ENCODE measurements around the gene ANKRD27. TPM values are rescaled to one million over a fixed set of nuclear protein-coding genes. Genes with fewer than 3 reads are reported as not detected.
"Not testable (repeated sequence)": the region's sequence is repeated elsewhere in the genome, so short reads cannot be mapped to it uniquely, and the experiment has no call there.

ANKRD27 gene
- total RNA-seq, 1 donor from 2014 or later, result 36.4 TPM

DNA sequence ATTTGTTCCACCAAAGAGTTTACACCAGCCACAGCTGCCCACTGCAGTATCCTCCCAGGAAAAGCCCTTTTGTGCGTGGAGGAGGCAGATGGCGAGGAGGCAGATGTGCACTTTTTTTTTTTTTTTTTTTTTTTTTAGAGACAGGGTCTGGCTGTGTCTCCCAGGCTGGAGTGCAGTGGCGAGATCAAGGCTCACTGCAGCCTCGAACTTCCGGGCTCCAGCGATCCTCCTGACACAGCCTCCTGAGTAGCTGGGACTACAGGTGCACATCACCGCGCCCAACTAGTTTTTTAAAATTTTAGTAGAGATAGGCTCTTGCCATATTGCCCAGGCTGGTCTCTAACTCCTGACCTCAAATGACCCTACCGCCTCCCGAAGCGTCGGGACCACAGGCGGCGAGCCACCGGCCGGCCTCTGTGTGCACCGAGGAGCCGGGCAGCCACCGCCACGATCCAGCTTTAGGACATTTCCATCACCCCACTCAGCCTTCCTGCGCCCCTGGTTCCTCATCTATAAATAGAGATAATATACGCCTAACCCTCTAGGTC is 94.6 kb downstream of the ANKRD27 start:
- Mint-ChIP-seq H3K36me3 (ENCODE audit: insufficient read depth) (peaks cover 2% of the 10 kb centered on the region), H3K4me1 (ENCODE audit: low read depth) (peaks cover 5% of the 10 kb centered on the region), H3K9me3 (ENCODE audit: low read depth) (no peaks in the 10 kb centered on the region), H3K27me3 (peaks cover 24% of the 10 kb centered on the region), H3K27ac (peak overlapping the region; percentile 82), H3K4me3 (ENCODE audit: low read depth) (peak overlapping the region; percentile 91)
- TF ChIP-seq, protein P1, sequence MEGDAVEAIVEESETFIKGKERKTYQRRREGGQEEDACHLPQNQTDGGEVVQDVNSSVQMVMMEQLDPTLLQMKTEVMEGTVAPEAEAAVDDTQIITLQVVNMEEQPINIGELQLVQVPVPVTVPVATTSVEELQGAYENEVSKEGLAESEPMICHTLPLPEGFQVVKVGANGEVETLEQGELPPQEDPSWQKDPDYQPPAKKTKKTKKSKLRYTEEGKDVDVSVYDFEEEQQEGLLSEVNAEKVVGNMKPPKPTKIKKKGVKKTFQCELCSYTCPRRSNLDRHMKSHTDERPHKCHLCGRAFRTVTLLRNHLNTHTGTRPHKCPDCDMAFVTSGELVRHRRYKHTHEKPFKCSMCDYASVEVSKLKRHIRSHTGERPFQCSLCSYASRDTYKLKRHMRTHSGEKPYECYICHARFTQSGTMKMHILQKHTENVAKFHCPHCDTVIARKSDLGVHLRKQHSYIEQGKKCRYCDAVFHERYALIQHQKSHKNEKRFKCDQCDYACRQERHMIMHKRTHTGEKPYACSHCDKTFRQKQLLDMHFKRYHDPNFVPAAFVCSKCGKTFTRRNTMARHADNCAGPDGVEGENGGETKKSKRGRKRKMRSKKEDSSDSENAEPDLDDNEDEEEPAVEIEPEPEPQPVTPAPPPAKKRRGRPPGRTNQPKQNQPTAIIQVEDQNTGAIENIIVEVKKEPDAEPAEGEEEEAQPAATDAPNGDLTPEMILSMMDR (IDR thresholded peaks at IDR 0.05; ENCODE audit: unreplicated experiment), result no peak
- DNase-seq (ENCODE audit: low spot score, unreplicated experiment), result no peak

DNA sequence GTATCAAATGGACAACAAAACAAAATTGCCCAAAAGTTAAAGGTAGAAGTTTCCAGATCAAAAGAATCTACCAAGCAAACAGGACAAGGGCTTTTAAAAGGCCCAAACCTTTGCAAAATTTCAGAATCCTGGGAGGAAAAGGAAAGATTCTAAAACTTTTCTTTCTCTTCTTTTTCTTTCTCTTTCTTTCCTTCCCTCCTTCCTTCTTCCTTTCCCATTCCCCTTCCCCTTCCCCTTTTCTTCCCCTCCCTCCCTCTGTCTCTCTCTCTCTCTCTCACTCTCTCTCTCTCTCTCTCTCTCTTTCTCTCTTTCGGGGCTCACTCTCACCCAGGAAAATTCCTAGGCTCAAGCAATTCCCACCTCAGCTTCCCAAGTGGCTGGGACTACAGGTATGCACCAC is 98.2 kb downstream of the ANKRD27 start:
- peaks cover 3% of the 10 kb centered on the region for H3K9me3 Mint-ChIP-seq (ENCODE audit: low read depth)
- no peak for DNase-seq (ENCODE audit: low spot score, unreplicated experiment)
- H3K27ac Mint-ChIP-seq, result no peak overlapping the region
- H3K4me3 Mint-ChIP-seq (ENCODE audit: low read depth), result no peak overlapping the region
- TF ChIP-seq, protein P1 (IDR thresholded peaks at IDR 0.05; ENCODE audit: unreplicated experiment), result no peak
- no peaks in the 10 kb centered on the region for H3K4me1 Mint-ChIP-seq (ENCODE audit: low read depth)
- H3K36me3 Mint-ChIP-seq (ENCODE audit: insufficient read depth), result no peaks in the 10 kb centered on the region
- peaks cover 28% of the 10 kb centered on the region for H3K27me3 Mint-ChIP-seq

DNA sequence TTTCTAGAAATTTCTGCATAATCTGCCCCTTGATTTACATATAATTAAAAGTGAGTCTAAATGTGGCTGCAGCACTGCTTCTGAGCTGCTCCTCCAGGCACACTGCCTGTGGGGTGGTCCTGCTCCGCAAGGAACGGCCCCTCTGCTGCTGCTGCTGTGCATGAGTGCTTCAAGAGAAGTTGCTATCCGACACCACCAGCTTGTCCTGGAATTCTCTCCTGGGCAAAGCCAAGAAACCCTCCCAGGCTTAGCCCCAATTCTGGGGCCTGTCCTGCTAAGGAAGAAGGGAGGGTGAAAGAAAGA is 101.5 kb downstream of the ANKRD27 start:
- no peaks in the 10 kb centered on the region for H3K36me3 Mint-ChIP-seq (ENCODE audit: insufficient read depth)
- peaks cover 28% of the 10 kb centered on the region for H3K27me3 Mint-ChIP-seq
- no peak overlapping the region for H3K27ac Mint-ChIP-seq
- no peaks in the 10 kb centered on the region for H3K4me1 Mint-ChIP-seq (ENCODE audit: low read depth)
- TF ChIP-seq, protein P1 (IDR thresholded peaks at IDR 0.05; ENCODE audit: unreplicated experiment), result no peak
- H3K4me3 Mint-ChIP-seq (ENCODE audit: low read depth), result no peak overlapping the region
- H3K9me3 Mint-ChIP-seq (ENCODE audit: low read depth), result peaks cover 3% of the 10 kb centered on the region
- no peak for DNase-seq (ENCODE audit: low spot score, unreplicated experiment)

DNA sequence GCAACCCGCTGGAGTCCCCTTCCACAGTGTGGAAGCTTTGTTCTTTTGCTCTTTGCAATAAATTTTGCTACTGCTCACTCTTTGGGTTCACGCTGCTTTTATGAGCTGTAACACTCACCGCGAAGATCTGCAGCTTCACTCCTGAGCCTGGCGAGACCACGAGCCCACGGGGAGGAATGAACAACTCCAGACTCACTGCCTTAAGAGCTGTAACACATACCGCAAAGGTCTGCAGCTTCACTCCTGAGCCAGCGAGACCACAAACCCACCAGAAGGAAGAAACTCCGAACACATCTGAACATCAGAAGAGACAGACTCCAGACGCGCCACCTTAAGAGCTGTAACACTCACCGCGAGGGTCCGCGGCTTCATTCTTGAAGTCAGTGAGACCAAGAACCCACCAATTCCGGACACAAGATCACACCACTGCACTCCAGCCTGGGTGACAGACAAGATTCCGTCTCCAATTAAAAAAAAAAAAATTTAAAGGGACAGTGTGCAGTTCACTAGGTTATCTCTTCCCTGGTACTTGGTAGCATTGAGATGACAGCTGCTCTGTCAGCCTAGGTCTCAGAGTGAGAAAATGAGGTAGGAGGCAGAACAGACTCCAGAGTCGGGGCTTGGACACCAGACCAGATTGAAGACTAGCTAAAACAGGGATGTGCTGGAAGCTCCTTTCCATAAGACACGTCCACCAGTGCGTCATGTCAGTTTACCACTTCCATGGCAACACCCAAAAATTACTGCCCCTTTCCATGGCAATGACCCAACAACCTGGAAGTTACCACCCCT is 102.1 kb downstream of the ANKRD27 start:
- not testable (repeated sequence) for H3K36me3 Mint-ChIP-seq (ENCODE audit: insufficient read depth); H3K27ac Mint-ChIP-seq; DNase-seq (ENCODE audit: low spot score, unreplicated experiment); H3K9me3 Mint-ChIP-seq (ENCODE audit: low read depth); H3K4me3 Mint-ChIP-seq (ENCODE audit: low read depth); H3K4me1 Mint-ChIP-seq (ENCODE audit: low read depth)
- H3K27me3 Mint-ChIP-seq, result peaks cover 23% of the 10 kb centered on the region

DNA sequence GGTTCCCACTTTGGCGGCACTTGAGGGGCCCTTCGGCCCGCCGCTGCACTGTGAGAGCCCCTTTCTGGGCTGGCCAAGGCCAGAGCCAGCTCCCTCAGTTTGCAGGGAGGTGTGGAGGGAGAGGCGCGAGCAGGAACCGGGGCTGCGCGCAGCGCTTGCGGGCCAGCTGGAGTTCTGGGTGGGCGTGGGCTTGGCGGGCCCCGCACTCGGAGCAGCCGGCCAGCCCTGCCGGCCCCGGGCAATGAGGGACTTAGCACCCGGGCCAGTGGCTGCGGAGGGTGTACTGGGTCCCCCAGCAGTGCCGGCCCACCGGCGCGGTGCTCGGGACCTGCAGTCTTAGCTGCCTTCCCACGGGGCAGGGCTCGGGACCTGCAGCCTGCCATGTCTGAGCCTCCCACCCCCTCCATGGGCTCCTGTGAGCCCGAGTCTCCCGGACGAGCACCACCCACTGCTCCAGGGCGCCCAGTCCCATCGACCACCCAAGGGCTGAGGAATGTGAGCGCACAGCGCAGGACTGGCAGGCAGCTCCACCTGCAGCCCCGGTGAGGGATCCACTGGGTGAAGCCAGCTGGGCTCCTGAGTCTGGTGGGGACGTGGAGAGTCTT is 103.4 kb downstream of the ANKRD27 start:
- DNase-seq (ENCODE audit: low spot score, unreplicated experiment); H3K4me3 Mint-ChIP-seq (ENCODE audit: low read depth); H3K36me3 Mint-ChIP-seq (ENCODE audit: insufficient read depth): not testable (repeated sequence)

DNA sequence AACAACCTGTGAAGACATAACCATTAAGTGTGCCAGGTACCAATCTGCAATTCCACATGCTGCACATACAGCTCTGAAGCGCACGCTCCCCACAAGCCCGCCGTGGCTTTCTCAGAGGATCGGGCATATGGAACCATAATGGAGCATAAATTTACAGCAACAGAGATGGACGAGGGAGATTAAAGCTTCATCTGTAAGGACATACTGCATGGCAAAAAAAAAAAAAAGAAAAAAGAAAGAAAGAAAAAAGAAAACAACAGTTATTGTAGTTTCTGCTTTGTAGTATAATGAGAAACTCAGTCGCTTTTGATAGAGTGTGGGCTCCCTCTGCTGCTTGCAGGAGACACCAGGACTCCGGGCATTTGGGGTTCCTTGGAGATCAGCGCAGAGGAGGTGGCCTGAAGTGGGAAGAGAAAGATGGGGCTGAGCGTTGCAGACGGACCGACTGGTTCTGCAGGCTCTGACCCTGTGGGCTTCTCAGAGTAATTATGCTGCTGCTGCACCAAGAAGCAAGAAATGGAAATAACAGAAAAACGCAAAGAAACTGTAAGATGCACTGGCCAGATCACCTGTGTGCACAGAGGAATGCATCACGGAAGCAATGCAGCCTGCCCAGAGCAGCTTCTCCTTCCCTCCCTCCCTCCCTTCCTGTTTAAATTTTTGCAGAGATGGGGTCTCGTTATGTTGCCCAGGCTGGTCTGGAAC is 104.7 kb downstream of the ANKRD27 start:
- DNase-seq (ENCODE audit: low spot score, unreplicated experiment), result peak; percentile 26
- no peak overlapping the region for H3K4me3 Mint-ChIP-seq (ENCODE audit: low read depth)
- peaks cover 3% of the 10 kb centered on the region for H3K9me3 Mint-ChIP-seq (ENCODE audit: low read depth)
- H3K4me1 Mint-ChIP-seq (ENCODE audit: low read depth), result no peaks in the 10 kb centered on the region
- TF ChIP-seq, protein P1 (IDR thresholded peaks at IDR 0.05; ENCODE audit: unreplicated experiment), result peak; percentile 80
- peaks cover 13% of the 10 kb centered on the region for H3K27me3 Mint-ChIP-seq
- H3K36me3 Mint-ChIP-seq (ENCODE audit: insufficient read depth), result no peaks in the 10 kb centered on the region
- no peak overlapping the region for H3K27ac Mint-ChIP-seq

More for the DNA sequence above, 103.4 kb downstream of the ANKRD27 start:
- not testable (repeated sequence) for H3K4me1 Mint-ChIP-seq (ENCODE audit: low read depth); H3K9me3 Mint-ChIP-seq (ENCODE audit: low read depth); H3K27ac Mint-ChIP-seq
- H3K27me3 Mint-ChIP-seq, result peaks cover 21% of the 10 kb centered on the region

All from progenitor cell of endocrine pancreas (in vitro differentiated cells).